GM21529 (cell line): ENCODE data around the gene PHLPP1.
A peak's percentile ranks its signal among the peaks of the same experiment; 100 is the strongest.

Experiments used
- ATAC-seq: cut with Tn5 transposase; IDR thresholded peaks from one replicate; pipeline ENCODE4 v1.9.1; 2021; ENCODE audit not compliant: unreplicated experiment

PHLPP1 gene

DNA sequence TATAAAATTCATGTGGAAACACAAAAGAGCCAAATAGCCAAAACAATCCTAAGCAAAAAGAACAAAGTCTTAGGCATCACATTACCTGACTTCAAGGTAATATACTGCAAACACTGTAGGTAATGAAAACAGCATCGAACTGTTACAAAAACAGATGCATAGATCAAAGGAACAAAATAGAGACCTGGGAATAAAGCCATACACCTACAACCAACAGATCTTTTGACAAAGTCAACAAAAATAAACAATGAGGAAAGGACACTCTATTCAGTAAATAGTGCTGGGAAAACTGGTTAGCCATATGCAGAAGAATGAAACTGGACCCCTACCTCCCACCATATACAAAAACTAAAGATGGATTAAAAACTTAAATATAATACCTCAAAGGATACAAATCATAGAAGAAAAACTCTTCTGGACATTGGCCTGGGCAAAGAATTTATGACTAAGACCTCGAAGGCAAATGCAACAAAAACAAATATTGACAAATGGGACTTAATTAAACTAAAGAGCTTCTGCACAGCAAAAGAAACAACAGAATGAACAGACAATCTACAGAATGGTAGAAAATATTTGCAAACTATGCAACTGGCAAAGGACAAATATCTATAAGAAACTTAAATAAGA is 218.0 kb downstream of the PHLPP1 start:
- no peak for ATAC-seq

DNA sequence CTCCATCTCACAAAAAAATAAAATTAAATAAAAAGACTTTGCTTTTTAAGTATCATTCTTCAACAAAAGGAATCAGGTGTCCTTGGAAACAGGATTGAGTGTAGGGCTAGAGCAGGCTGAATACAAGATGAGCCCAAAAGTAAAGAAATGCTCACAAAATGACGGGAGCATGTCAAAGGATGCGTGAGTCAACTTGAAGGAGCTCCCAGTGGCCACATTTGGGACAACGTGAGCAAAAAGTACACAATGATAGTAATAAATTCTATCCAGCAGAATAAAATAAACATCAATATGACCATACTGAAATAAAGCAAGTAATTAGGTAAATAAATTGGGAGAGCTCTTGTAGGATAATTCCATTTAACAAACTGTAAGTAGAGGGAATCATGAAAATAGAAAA is 220.7 kb downstream of the PHLPP1 start:
- no peak for ATAC-seq

DNA sequence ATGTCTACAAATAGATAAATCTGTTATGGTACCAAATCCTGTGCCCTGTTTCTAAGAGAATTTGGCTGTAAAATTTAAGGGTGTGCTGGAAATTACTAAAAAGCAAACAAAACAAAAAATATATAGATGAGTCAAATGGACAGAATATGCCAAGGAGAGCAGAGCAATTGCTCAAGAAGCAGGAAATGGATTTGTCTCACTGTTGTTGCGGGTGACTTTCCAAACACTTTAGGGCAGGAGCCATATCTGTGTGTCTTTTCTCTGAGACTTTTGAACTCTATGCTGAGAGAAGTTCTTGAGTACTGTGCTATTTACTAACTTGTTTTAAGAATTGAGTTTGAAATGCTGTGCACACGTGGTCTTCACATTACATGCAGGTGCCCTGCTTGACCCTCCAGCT is 221.7 kb downstream of the PHLPP1 start:
- ATAC-seq, result no peak

DNA sequence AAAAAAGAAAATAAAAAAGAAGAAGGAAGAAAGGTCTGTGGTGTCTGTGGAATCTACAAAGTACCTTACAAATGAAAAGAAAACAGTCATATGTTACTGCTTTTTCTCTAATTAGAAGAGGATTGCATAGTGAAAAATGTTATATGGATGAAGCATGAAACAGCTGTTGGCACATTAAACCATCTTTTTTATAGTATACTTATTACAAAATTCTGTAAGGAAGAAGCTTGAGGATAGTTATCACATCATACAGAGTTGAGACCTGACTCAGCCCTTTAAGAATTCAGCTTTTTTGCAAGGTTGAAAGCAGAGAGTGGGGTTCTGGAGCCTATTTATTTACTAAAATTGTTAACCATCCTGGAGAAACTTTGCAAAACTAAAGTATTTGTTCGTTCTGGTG is 222.7 kb downstream of the PHLPP1 start:
- ATAC-seq, result no peak

DNA sequence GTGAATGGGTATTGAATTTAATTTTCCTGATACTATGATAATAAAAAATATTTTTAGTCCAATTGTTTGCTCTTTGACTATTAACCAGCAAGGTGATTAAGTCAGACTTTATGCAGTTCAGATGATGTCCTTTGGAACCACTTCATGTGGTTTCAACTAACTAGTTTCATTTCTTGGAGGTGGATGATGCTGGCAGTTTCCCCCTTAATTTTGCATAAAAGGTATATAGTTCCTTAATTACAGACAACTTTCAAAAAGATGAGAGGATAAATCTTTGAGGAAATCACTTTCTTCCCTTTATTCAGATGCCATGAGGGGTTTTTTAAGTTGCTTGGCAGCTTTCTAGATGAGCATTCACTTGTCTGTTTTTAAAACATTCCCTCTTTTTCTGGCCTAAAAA is 223.1 kb downstream of the PHLPP1 start:
- no peak for ATAC-seq

GRCh38 chr18:62939433-62939832 is 224.1 kb downstream of the PHLPP1 start:
- no peak for ATAC-seq

GRCh38 chr18:62939926-62940325 is 224.6 kb downstream of the PHLPP1 start:
- no peak for ATAC-seq

GRCh38 chr18:62942578-62942977 is 227.2 kb downstream of the PHLPP1 start:
- no peak for ATAC-seq

- ATAC-seq, result no peak
Measured at GRCh38 chr18:62944454-62944853, 229.1 kb downstream of the PHLPP1 start.

GRCh38 chr18:62948788-62949187 is 233.4 kb downstream of the PHLPP1 start:
- no peak for ATAC-seq

- no peak for ATAC-seq
Measured at GRCh38 chr18:62950246-62950645, 234.9 kb downstream of the PHLPP1 start.

- no peak for ATAC-seq
Measured at GRCh38 chr18:62952807-62953206, 237.5 kb downstream of the PHLPP1 start.

DNA sequence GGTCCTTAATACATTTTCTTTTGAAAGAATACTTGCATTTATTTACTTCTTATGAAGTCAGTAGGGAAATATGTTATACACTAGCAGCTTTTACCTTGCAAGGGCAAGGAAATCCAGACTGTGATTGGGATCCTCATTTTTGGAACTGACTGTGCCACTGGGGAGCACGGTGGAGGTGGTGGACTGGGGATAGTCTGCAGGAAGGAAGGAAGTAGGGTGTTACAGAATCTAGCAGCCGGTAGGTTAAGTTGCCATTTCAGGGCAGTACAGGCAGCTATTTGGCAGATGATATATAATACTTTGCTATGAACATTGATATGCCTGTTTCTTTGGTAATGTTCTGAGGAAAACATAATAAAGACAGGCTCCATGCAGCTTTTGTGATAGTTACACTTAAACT is 238.3 kb downstream of the PHLPP1 start:
- ATAC-seq, result no peak

DNA sequence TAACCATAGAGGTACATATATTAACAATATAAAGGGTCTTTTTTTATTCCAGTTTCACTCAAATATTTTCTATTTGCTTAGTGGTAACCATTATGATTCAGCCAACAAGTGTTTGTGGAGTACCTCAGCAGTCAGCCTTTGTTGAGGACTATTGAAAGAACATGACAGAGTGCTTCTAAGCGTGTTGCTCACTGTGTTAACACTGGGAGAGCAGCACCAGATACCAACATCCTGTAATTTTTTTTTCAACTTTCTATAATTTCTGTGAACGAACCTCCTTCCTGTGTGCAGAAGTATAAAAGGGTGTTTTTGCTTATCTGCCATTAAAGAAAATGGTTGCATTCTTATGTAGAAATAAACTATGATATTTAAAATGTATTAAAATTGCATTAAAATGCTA is 239.0 kb downstream of the PHLPP1 start:
- ATAC-seq, result no peak

- ATAC-seq, result peak; percentile 76
Measured at GRCh38 chr18:62957885-62958472, 242.6 kb downstream of the PHLPP1 start.

DNA sequence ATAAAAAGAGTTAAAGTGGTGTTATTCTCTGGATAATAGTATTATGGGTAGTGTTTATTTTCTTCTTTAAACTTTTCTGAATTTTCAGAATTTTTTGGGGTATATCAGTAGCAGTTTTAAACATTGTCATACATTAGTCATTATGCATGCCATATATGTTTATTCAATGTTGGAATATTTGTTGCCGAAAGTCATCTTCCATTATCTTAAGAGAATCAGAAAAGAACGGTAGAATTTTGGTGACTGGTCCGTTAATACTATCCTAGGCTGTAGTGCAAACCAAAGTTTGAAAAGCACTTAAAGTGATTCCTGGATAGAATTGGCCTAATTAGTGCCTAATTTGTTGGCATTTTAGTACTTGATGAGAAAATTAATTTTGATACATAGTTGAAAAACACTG is 244.1 kb downstream of the PHLPP1 start:
- no peak for ATAC-seq

DNA sequence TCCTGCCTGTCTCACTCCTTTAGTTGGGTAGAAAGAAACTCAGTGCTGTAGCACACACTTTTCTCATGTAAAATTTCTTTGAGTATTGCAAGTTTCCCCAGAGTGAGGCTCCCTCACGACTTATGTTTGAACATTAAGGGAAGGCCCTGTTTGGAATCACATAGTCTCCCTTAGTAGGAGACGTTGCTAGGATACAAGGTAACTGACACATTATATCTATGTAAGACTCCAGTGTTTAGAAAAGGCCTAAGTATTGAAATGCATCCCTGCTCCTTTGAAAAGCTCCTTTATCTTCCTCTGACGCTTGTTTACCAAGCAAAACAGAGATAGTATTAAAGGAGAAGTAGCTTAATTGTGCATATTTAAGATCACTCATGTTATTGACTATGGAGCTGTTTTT is 248.2 kb downstream of the PHLPP1 start:
- no peak for ATAC-seq

- ATAC-seq, result no peak
Measured at GRCh38 chr18:62964432-62964831, 249.1 kb downstream of the PHLPP1 start.

DNA sequence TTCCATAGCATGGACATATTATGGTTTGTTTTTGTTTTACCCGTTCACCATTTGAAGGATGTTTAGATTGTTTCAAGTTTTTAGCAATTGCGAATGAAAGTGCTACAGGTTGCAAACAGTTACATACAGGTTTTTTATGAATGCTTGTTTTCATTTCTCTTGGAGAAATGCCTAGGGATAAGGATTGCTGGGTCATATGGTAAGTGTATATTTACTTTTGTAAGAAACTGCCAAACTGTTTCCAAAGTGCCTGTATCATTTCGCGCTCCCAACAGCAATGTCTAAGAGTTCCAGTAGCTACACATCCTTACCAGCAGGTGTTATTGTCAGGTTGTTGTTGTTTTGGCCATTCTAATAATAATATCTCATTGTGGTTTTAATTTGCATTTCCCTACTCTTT is 251.7 kb downstream of the PHLPP1 start:
- no peak for ATAC-seq

DNA sequence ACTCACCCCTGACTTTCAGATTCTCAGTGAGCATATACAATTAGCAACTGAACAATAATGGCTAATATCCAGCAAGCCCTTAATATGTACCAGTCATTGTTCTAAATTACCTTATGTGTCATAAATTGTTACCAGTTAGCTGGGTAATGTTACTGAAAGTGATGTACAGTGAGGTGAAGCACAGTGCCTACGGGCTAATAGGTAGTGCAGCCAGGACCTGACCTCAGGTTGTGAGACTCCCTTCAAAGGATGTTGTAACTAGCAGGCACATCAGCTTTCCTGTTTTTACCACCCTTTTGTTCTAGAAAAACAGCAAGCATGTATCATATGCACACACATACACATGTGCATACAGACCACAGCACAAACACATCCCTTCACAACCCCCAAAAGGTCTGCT is 258.3 kb downstream of the PHLPP1 start:
- no peak for ATAC-seq

GRCh38 chr18:62974388-62974787 is 259.0 kb downstream of the PHLPP1 start:
- no peak for ATAC-seq

- no peak for ATAC-seq
Measured at GRCh38 chr18:62974928-62975675, 259.8 kb downstream of the PHLPP1 start.
